Measurements from ENCODE around the gene SIGMAR1. TPM values are rescaled to one million over a fixed set of nuclear protein-coding genes. Genes with fewer than 3 reads are reported as not detected.
"Not testable (repeated sequence)": the region's sequence is repeated elsewhere in the genome, so short reads cannot be mapped to it uniquely, and the experiment has no call there.

Gene SIGMAR1
- total RNA-seq, 1 donor from 2014 or later: 77.1 TPM

GRCh38 chr9:34654323-34655051, 16.9 kb upstream of the SIGMAR1 start:
- DNase-seq (ENCODE audit: low spot score): peak; percentile 57

- DNase-seq (ENCODE audit: low spot score): no peak
Measured at GRCh38 chr9:34653151-34654072, 15.8 kb upstream of the SIGMAR1 start.

- no peak for DNase-seq (ENCODE audit: low spot score)
Measured at GRCh38 chr9:34652602-34653000, 15.0 kb upstream of the SIGMAR1 start.

GRCh38 chr9:34651876-34652601, 14.5 kb upstream of the SIGMAR1 start, which contains the start of gene IL11RA:
Gene IL11RA (plus strand): TSS chr9:34652185. CDS start chr9:34655218, 3,033 bp downstream.
- peak; percentile 73 for DNase-seq (ENCODE audit: low spot score)

- peak; percentile 37 for DNase-seq (ENCODE audit: low spot score)
Measured at GRCh38 chr9:34651321-34651720, 13.7 kb upstream of the SIGMAR1 start.

- DNase-seq (ENCODE audit: low spot score): no peak
Measured at GRCh38 chr9:34650816-34651215, 13.2 kb upstream of the SIGMAR1 start.

- DNase-seq (ENCODE audit: low spot score): no peak
Measured at GRCh38 chr9:34648673-34649072, 11.1 kb upstream of the SIGMAR1 start.

GRCh38 chr9:34647651-34648050, 10.1 kb upstream of the SIGMAR1 start:
- DNase-seq (ENCODE audit: low spot score): peak; percentile 21

- no peak for DNase-seq (ENCODE audit: low spot score)
Measured at GRCh38 chr9:34647084-34647403, 9.5 kb upstream of the SIGMAR1 start.

GRCh38 chr9:34646211-34647083, 8.9 kb upstream of the SIGMAR1 start, which contains the start of gene GALT:
Gene GALT (plus strand): TSS chr9:34646675. CDS start chr9:34646705, 30 bp downstream.
- DNase-seq (ENCODE audit: low spot score): peak; percentile 95

- no peak for DNase-seq (ENCODE audit: low spot score)
Measured at GRCh38 chr9:34644766-34645314, 7.3 kb upstream of the SIGMAR1 start.

- DNase-seq (ENCODE audit: low spot score): no peak
Measured at GRCh38 chr9:34642679-34643078, 5.1 kb upstream of the SIGMAR1 start.

- DNase-seq (ENCODE audit: low spot score): not testable (repeated sequence)
Measured at GRCh38 chr9:34639322-34639721, 1.7 kb upstream of the SIGMAR1 start.

- DNase-seq (ENCODE audit: low spot score): no peak
Measured at GRCh38 chr9:34638138-34638445, 505 bp upstream of the SIGMAR1 start.

GRCh38 chr9:34636791-34637355, 714 bp downstream of the SIGMAR1 start:
- no peak for DNase-seq (ENCODE audit: low spot score)

GRCh38 chr9:34635556-34635955, 2.0 kb downstream of the SIGMAR1 start:
- no peak for DNase-seq (ENCODE audit: low spot score)

- DNase-seq (ENCODE audit: low spot score): no peak
Measured at GRCh38 chr9:34634551-34635248, 2.9 kb downstream of the SIGMAR1 start.

GRCh38 chr9:34633851-34634550, 3.6 kb downstream of the SIGMAR1 start:
- peak; percentile 61 for DNase-seq (ENCODE audit: low spot score)

- no peak for DNase-seq (ENCODE audit: low spot score)
Measured at GRCh38 chr9:34633166-34633565, 4.4 kb downstream of the SIGMAR1 start.

All from mucosa of gallbladder (tissue), 1 donor.